ENCODE measurements around the gene FAM120AOS.
"Not testable (repeated sequence)": the region's sequence is repeated elsewhere in the genome, so short reads cannot be mapped to it uniquely, and the experiment has no call there.

FAM120AOS gene

DNA sequence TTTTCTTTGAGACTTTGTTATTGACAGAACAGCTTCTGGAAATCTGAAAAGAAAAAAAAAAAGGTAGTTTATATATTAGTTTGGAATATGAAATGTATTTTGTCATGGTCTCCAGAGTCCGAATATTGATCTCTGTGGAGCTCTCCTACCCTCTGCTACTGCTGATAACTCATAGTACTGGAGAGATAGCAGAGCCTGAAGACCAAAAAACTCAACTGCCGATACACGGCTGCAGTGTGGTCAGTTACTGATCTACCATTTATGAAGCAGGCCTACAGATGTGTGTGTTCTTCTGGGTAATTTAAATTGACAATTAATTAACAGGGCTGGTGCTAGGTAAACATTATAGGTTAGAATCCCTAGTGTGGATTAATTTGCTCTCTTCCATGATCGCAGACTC, 5.7 kb downstream of the FAM120AOS start:
- H3K4me2 ChIP-seq (ENCODE audit: low read length, poor library complexity, severe bottlenecking), result no peak overlapping the region
- H3K36me3 ChIP-seq (ENCODE audit: control insufficient read depth in 1 of 2, insufficient read depth in 2 of 2, low read depth in 1 of 2, low read length in 2 of 2), result peaks cover 16 to 41% of the 10 kb centered on the region in 2 experiments
- no peak overlapping the region for H3K4me3 ChIP-seq (ENCODE audit: insufficient read depth in 1 of 2, low read depth in 1 of 2, low read length in 2 of 2)
- H4K91ac ChIP-seq (ENCODE audit: low read length), result no peak overlapping the region
- H2BK15ac ChIP-seq (ENCODE audit: low read depth, poor library complexity, severe bottlenecking), result no peak overlapping the region
- no peak overlapping the region for H3K27ac ChIP-seq (ENCODE audit: low read length, poor library complexity, severe bottlenecking)
- no peak for DNase-seq
- WGBS, result 96% methylated on average over 4 of the region's 4 CpGs
- no peak overlapping the region for H3K4ac ChIP-seq (ENCODE audit: low read depth in 1 of 2, low read length in 2 of 2)
- H2BK12ac ChIP-seq (ENCODE audit: low read length in 2 of 2), result no peak overlapping the region
- H3K14ac ChIP-seq (ENCODE audit: low read length in 2 of 2), result no peak overlapping the region
- H3K79me1 ChIP-seq (replicated peaks; ENCODE audit: low read length, poor library complexity, severe bottlenecking), result peaks cover 2% of the 10 kb centered on the region
- no peak overlapping the region for H2AFZ ChIP-seq (ENCODE audit: low read depth, low read length)
- no peak overlapping the region for H4K8ac ChIP-seq (ENCODE audit: low read length)
- no peaks in the 10 kb centered on the region for H3K9me3 ChIP-seq (ENCODE audit: control insufficient read depth, low read length)
- H3K9ac ChIP-seq (ENCODE audit: low read length), result no peak overlapping the region
- H2BK5ac ChIP-seq (ENCODE audit: low read depth, low read length, poor library complexity, severe bottlenecking), result no peak overlapping the region
- no peak overlapping the region for H2BK120ac ChIP-seq (ENCODE audit: low read depth, low read length)
- H3K4me1 ChIP-seq (ENCODE audit: control insufficient read depth, insufficient read depth, low read depth, low read length), result peaks cover 3% of the 10 kb centered on the region
- no peak overlapping the region for H3K18ac ChIP-seq (ENCODE audit: low read depth in 1 of 2, low read length in 2 of 2)
- no peak overlapping the region for H2AK5ac ChIP-seq (ENCODE audit: low read length, severe bottlenecking)
- H3K27me3 ChIP-seq (ENCODE audit: control insufficient read depth in 1 of 2, insufficient read depth in 1 of 2, low read length in 2 of 2), result no peaks in the 10 kb centered on the region
- no peak overlapping the region for H3K23ac ChIP-seq (ENCODE audit: low read length in 2 of 2)

DNA sequence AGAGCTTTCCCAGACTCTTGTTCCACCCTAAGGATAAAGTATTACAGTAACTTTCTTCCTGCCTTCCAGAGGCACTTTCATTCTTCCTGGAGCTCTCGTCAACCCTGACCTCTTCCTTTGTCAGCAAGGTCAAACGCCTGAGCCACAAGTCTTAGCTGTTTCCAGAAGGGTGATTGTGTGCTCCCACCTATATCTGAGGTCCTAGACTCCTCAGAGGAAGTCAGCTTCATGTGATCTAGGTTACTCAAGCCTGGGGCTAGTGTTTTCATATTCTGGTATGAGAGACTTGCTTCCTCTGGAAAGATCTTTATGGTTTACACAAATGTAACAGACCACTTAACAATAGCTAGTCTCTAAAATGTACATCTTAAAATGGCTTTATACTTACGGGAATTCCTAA, 7.3 kb downstream of the FAM120AOS start:
- Histone ChIP-seq H2BK5ac (ENCODE audit: low read depth, low read length, poor library complexity, severe bottlenecking) (no peak overlapping the region), H3K36me3 (ENCODE audit: control insufficient read depth in 1 of 2, insufficient read depth in 2 of 2, low read depth in 1 of 2, low read length in 2 of 2) (peaks cover 16 to 41% of the 10 kb centered on the region in 2 experiments), H3K4me1 (ENCODE audit: control insufficient read depth, insufficient read depth, low read depth, low read length) (peaks cover 3% of the 10 kb centered on the region), H2BK120ac (ENCODE audit: low read depth, low read length) (no peak overlapping the region), H3K23ac (ENCODE audit: low read length in 2 of 2) (no peak overlapping the region), H2AK5ac (ENCODE audit: low read length, severe bottlenecking) (no peak overlapping the region), H3K4me3 (ENCODE audit: insufficient read depth in 1 of 2, low read depth in 1 of 2, low read length in 2 of 2) (no peak overlapping the region), H2BK12ac (ENCODE audit: low read length in 2 of 2) (no peak overlapping the region), H2AFZ (ENCODE audit: low read depth, low read length) (no peak overlapping the region), H3K27me3 (ENCODE audit: control insufficient read depth in 1 of 2, insufficient read depth in 1 of 2, low read length in 2 of 2) (no peaks in the 10 kb centered on the region), H3K9me3 (ENCODE audit: control insufficient read depth, low read length) (no peaks in the 10 kb centered on the region), H3K27ac (ENCODE audit: low read length, poor library complexity, severe bottlenecking) (no peak overlapping the region), H3K4ac (ENCODE audit: low read depth in 1 of 2, low read length in 2 of 2) (no peak overlapping the region), H4K91ac (ENCODE audit: low read length) (no peak overlapping the region), H4K8ac (ENCODE audit: low read length) (no peak overlapping the region), H3K4me2 (ENCODE audit: low read length, poor library complexity, severe bottlenecking) (no peak overlapping the region), H3K79me1 (replicated peaks; ENCODE audit: low read length, poor library complexity, severe bottlenecking) (peaks cover 2% of the 10 kb centered on the region), H3K9ac (ENCODE audit: low read length) (no peak overlapping the region), H3K18ac (ENCODE audit: low read depth in 1 of 2, low read length in 2 of 2) (no peak overlapping the region), H3K14ac (ENCODE audit: low read length in 2 of 2) (no peak overlapping the region), H2BK15ac (ENCODE audit: low read depth, poor library complexity, severe bottlenecking) (no peak overlapping the region)
- WGBS, result 95% methylated on average over 2 of the region's 3 CpGs
- no peak for DNase-seq

DNA sequence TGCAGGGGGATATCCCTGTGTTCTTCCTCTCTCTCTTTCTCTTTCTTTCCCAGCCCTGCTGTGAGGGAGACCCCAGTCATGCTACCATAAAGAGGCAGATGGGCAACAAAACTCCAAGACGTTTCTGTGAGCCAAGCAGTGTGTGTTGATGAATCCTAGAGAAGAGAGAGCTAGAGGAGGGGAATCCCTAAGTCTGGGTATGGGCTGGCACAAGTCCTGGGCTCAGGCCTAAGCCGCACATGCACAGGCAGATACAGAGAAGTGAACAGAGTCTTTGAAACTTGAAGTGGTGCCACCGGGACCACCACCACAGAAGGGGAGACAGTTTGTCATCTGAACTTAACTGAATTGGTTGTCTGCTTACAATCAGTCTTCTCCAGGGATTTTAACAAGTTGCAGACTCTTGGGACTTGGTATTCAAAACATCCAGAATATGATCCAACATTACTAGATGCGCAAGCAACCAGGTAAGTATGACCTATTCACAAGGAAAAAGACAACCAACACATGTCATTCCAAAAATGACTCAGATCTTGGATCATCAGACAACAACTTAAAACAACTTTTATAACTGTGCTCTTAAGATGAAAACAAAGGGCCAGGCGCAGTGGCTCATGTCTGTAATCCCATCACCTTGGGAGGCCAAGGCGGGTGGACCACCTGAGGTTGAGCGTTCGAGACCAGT, 12.3 kb downstream of the FAM120AOS start:
- H2AFZ ChIP-seq (ENCODE audit: low read depth, low read length), result no peak overlapping the region
- no peak overlapping the region for H2BK120ac ChIP-seq (ENCODE audit: low read depth, low read length)
- H3K27ac ChIP-seq (ENCODE audit: low read length, poor library complexity, severe bottlenecking), result no peak overlapping the region
- H3K4me3 ChIP-seq (ENCODE audit: insufficient read depth in 1 of 2, low read depth in 1 of 2, low read length in 2 of 2), result no peak overlapping the region
- no peak overlapping the region for H3K4ac ChIP-seq (ENCODE audit: low read depth in 1 of 2, low read length in 2 of 2)
- H3K9ac ChIP-seq (ENCODE audit: low read length), result no peak overlapping the region
- H3K14ac ChIP-seq (ENCODE audit: low read length in 2 of 2), result no peak overlapping the region
- no peaks in the 10 kb centered on the region for H3K27me3 ChIP-seq (ENCODE audit: control insufficient read depth in 1 of 2, insufficient read depth in 1 of 2, low read length in 2 of 2)
- no peak overlapping the region for H3K23ac ChIP-seq (ENCODE audit: low read length in 2 of 2)
- no peak overlapping the region for H2BK12ac ChIP-seq (ENCODE audit: low read length in 2 of 2)
- no peak overlapping the region for H4K91ac ChIP-seq (ENCODE audit: low read length)
- H3K4me1 ChIP-seq (ENCODE audit: control insufficient read depth, insufficient read depth, low read depth, low read length), result no peaks in the 10 kb centered on the region
- peaks cover 4 to 12% of the 10 kb centered on the region in 2 experiments for H3K36me3 ChIP-seq (ENCODE audit: control insufficient read depth in 1 of 2, insufficient read depth in 2 of 2, low read depth in 1 of 2, low read length in 2 of 2)
- no peak overlapping the region for H3K18ac ChIP-seq (ENCODE audit: low read depth in 1 of 2, low read length in 2 of 2)
- H3K4me2 ChIP-seq (ENCODE audit: low read length, poor library complexity, severe bottlenecking), result no peak overlapping the region
- no peak overlapping the region for H2AK5ac ChIP-seq (ENCODE audit: low read length, severe bottlenecking)
- H4K8ac ChIP-seq (ENCODE audit: low read length), result no peak overlapping the region
- H2BK15ac ChIP-seq (ENCODE audit: low read depth, poor library complexity, severe bottlenecking), result no peak overlapping the region
- WGBS, result 81% methylated on average over 6 of the region's 8 CpGs
- H3K9me3 ChIP-seq (ENCODE audit: control insufficient read depth, low read length), result no peaks in the 10 kb centered on the region
- H2BK5ac ChIP-seq (ENCODE audit: low read depth, low read length, poor library complexity, severe bottlenecking), result no peak overlapping the region
- DNase-seq, result no peak
- no peaks in the 10 kb centered on the region for H3K79me1 ChIP-seq (replicated peaks; ENCODE audit: low read length, poor library complexity, severe bottlenecking)

DNA sequence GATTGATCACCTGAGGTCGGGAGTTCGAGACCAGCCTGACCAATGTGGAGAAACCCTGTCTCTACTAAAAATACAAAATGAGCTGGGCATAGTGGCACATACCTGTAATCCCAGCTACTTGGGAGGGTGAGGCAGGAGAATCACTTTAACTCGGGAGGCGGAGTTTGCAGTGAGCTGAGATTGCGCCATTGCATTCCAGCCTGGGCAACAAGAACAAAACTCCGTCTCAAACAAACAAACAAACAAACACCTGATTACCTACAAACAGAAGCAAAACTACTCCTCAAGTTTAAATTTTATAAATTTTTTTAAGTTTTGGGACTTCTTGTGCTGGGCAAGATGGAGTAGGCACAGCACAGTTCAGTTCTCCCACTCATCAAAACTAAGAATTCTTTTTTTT, 14.1 kb downstream of the FAM120AOS start:
- not testable (repeated sequence) for H2BK15ac ChIP-seq (ENCODE audit: low read depth, poor library complexity, severe bottlenecking); H3K4me1 ChIP-seq (ENCODE audit: control insufficient read depth, insufficient read depth, low read depth, low read length); H3K9ac ChIP-seq (ENCODE audit: low read length); H3K27me3 ChIP-seq (ENCODE audit: control insufficient read depth in 1 of 2, insufficient read depth in 1 of 2, low read length in 2 of 2); H3K18ac ChIP-seq (ENCODE audit: low read depth in 1 of 2, low read length in 2 of 2); H3K4ac ChIP-seq (ENCODE audit: low read depth in 1 of 2, low read length in 2 of 2); H3K9me3 ChIP-seq (ENCODE audit: control insufficient read depth, low read length); H3K79me1 ChIP-seq (replicated peaks; ENCODE audit: low read length, poor library complexity, severe bottlenecking); H3K23ac ChIP-seq (ENCODE audit: low read length in 2 of 2); H2BK5ac ChIP-seq (ENCODE audit: low read depth, low read length, poor library complexity, severe bottlenecking); H2AFZ ChIP-seq (ENCODE audit: low read depth, low read length); H3K4me2 ChIP-seq (ENCODE audit: low read length, poor library complexity, severe bottlenecking); H4K8ac ChIP-seq (ENCODE audit: low read length); H2BK12ac ChIP-seq (ENCODE audit: low read length in 2 of 2); H3K27ac ChIP-seq (ENCODE audit: low read length, poor library complexity, severe bottlenecking); H3K36me3 ChIP-seq (ENCODE audit: control insufficient read depth in 1 of 2, insufficient read depth in 2 of 2, low read depth in 1 of 2, low read length in 2 of 2); DNase-seq; H3K4me3 ChIP-seq (ENCODE audit: insufficient read depth in 1 of 2, low read depth in 1 of 2, low read length in 2 of 2); H2BK120ac ChIP-seq (ENCODE audit: low read depth, low read length); H3K14ac ChIP-seq (ENCODE audit: low read length in 2 of 2); H4K91ac ChIP-seq (ENCODE audit: low read length); H2AK5ac ChIP-seq (ENCODE audit: low read length, severe bottlenecking)
- 100% methylated on average over 2 of the region's 6 CpGs for WGBS

Data from mesenchymal stem cell (in vitro differentiated cells and primary cell).